Fibroblast of mammary gland (primary cell): ENCODE measurements around the gene TMEM151B.
A peak's percentile ranks its signal among the peaks of the same experiment; 100 is the strongest.

Experiments
- DNase-seq: peaks from one replicate; pipeline ENCODE4 v3.0.0-alpha.2; 2010; ENCODE audit warnings: low read depth
- H3K4me3 ChIP-seq: 2 replicates; pipeline ENCODE4 v1.5.1; 2011; ENCODE audit warnings: low read depth, mild to moderate bottlenecking, low read length, moderate library complexity; ENCODE audit not compliant: control insufficient read depth
- CTCF ChIP-seq: conservative IDR thresholded peaks from 2 replicates; pipeline ENCODE4 v1.5.1; 2011; ENCODE audit warnings: low read depth, low read length, inconsistent platforms; ENCODE audit not compliant: control insufficient read depth, insufficient read depth

The TMEM151B gene

GRCh38 chr6:44249082-44249748 lies 21.0 kb upstream of the TMEM151B start:
- H3K4me3 ChIP-seq: peak overlapping the region; percentile 100
- TF ChIP-seq CTCF: no peak
- DNase-seq: no peak

GRCh38 chr6:44250067-44250717 lies 20.1 kb upstream of the TMEM151B start:
- TF ChIP-seq CTCF: no peak

GRCh38 chr6:44250718-44251123 lies 19.5 kb upstream of the TMEM151B start:
- no peak for TF ChIP-seq CTCF
- H3K4me3 ChIP-seq: no peak overlapping the region

More at GRCh38 chr6:44250067-44250717, 20.1 kb upstream of the TMEM151B start:
- DNase-seq: no peak
- no peak overlapping the region for H3K4me3 ChIP-seq

GRCh38 chr6:44251576-44252524 lies 18.4 kb upstream of the TMEM151B start:
- no peak for DNase-seq
- TF ChIP-seq CTCF: no peak
- no peak overlapping the region for H3K4me3 ChIP-seq

More at GRCh38 chr6:44250718-44251123, 19.5 kb upstream of the TMEM151B start:
- no peak for DNase-seq

GRCh38 chr6:44253307-44254101 lies 16.7 kb upstream of the TMEM151B start:
- TF ChIP-seq CTCF: peak; percentile 42
- no peak overlapping the region for H3K4me3 ChIP-seq
- DNase-seq: peak; percentile 49
